DND-41 (cell line): ENCODE measurements around the gene TBXAS1.

Experiments used
- ATAC-seq: fragments of 200-7000 bp; cut with Tn5 transposase; 3 replicates; pipeline ENCODE4 v1.9.1; 2021; ENCODE audit warnings: low read depth; ENCODE audit not compliant: insufficient read depth
- DNase-seq: peaks from one replicate; pipeline ENCODE4 v3.0.0-alpha.2; 2020
- H2AFZ ChIP-seq: 2 replicates; pipeline ENCODE4 v1.6.0; 2012; ENCODE audit warnings: low read depth, low read length
- H3K27ac ChIP-seq: 2 replicates; pipeline ENCODE4 v1.5.1; 2012; ENCODE audit warnings: low read length, inconsistent platforms
- H3K27me3 ChIP-seq: fragments of 200-600 bp; sonication (generic); 2 replicates; pipeline ENCODE4 v1.6.0; 2012; ENCODE audit warnings: low read length, mild to moderate bottlenecking, inconsistent platforms; ENCODE audit not compliant: insufficient read depth, poor library complexity
- H3K36me3 ChIP-seq: 2 replicates; pipeline ENCODE4 v1.5.1; 2012; ENCODE audit warnings: low read length, inconsistent platforms; ENCODE audit not compliant: insufficient read depth
- H3K4me1 ChIP-seq: 2 replicates; pipeline ENCODE4 v1.5.1; 2012; ENCODE audit warnings: mild to moderate bottlenecking, low read length; ENCODE audit not compliant: insufficient read depth
- H3K4me2 ChIP-seq: 2 replicates; pipeline ENCODE4 v1.6.0; 2012; ENCODE audit warnings: mild to moderate bottlenecking, moderate library complexity, low read length, inconsistent platforms; ENCODE audit not compliant: insufficient read depth
- H3K4me3 ChIP-seq, 2 experiments: fragments of 200-600 bp in 1 of 2; shearing (Covaris generic) in 1 of 2; 2 replicates each; pipeline ENCODE4 v1.5.1; 2012 to 2016; ENCODE audit warnings: inconsistent platforms in 2 of 2, low read length in 2 of 2, mild to moderate bottlenecking in 2 of 2, low read depth in 1 of 2, moderate library complexity in 1 of 2
- H3K79me2 ChIP-seq: 2 replicates; pipeline ENCODE4 v1.6.0; 2012; ENCODE audit warnings: low read length, inconsistent platforms; ENCODE audit not compliant: insufficient read depth
- H3K9ac ChIP-seq: 2 replicates; pipeline ENCODE4 v1.6.0; 2012; ENCODE audit warnings: low read depth, mild to moderate bottlenecking, inconsistent platforms, low read length, moderate library complexity
- H3K9me3 ChIP-seq: 2 replicates; pipeline ENCODE4 v1.5.1; 2012; ENCODE audit warnings: low read length, moderate library complexity, mild to moderate bottlenecking, inconsistent platforms; ENCODE audit not compliant: insufficient read depth, severe bottlenecking
- H4K20me1 ChIP-seq: 2 replicates; pipeline ENCODE4 v1.6.0; 2012; ENCODE audit warnings: low read length; ENCODE audit not compliant: insufficient read depth
- CTCF ChIP-seq: IDR thresholded peaks from 2 replicates; pipeline ENCODE4 v1.5.1; 2012; ENCODE audit warnings: borderline replicate concordance, low read length, moderate library complexity, mild to moderate bottlenecking; ENCODE audit not compliant: poor library complexity, severe bottlenecking; ENCODE audit errors: extremely low read depth
- EZH2 ChIP-seq: IDR thresholded peaks from 3 replicates; pipeline ENCODE4 v1.6.1; 2012; ENCODE audit warnings: borderline replicate concordance, low read depth, mild to moderate bottlenecking, moderate library complexity, low read length, inconsistent platforms; ENCODE audit not compliant: severe bottlenecking

The TBXAS1 gene

GRCh38 chr7:139913021-139913844 is 84.2 kb downstream of the TBXAS1 start:
- peaks cover 17% of the 10 kb centered on the region for H3K4me1 ChIP-seq
- H3K9ac ChIP-seq = no peak overlapping the region
- H3K9me3 ChIP-seq = no peaks in the 10 kb centered on the region
- no peaks in the 10 kb centered on the region for H3K79me2 ChIP-seq
- no peaks in the 10 kb centered on the region for H4K20me1 ChIP-seq
- H3K4me3 ChIP-seq = no peak overlapping the region
- H3K27ac ChIP-seq = no peak overlapping the region
- H3K4me2 ChIP-seq = no peak overlapping the region
- TF ChIP-seq CTCF (no peak), EZH2 (no peak)
- no peak for ATAC-seq
- H3K27me3 ChIP-seq = no peaks in the 10 kb centered on the region
- no peaks in the 10 kb centered on the region for H3K36me3 ChIP-seq
- H2AFZ ChIP-seq = no peak overlapping the region
- DNase-seq = peak; percentile 13

DNA sequence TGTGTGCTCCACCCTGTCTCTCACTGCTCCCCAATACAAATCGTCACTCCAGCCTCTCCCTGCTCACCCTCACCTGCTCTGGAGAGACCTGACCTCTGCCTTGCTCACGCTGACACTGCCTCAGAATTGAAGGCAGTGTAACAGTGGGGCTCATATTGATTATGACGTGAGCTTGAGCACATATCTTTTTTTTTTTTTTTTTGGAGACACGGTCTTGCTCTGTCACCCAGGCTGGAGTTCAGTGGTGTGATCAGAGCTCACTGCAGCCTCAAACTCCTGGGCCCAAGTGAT is 84.7 kb downstream of the TBXAS1 start:
- Histone ChIP-seq H3K4me3 (no peak overlapping the region), H3K9ac (no peak overlapping the region), H3K9me3 (no peaks in the 10 kb centered on the region), H3K36me3 (no peaks in the 10 kb centered on the region), H3K4me1 (peaks cover 17% of the 10 kb centered on the region), H4K20me1 (no peaks in the 10 kb centered on the region), H3K27me3 (no peaks in the 10 kb centered on the region), H3K4me2 (no peak overlapping the region), H2AFZ (no peak overlapping the region), H3K27ac (no peak overlapping the region), H3K79me2 (no peaks in the 10 kb centered on the region)
- DNase-seq (no peak), ATAC-seq (no peak)
- no peak for TF ChIP-seq EZH2
- TF ChIP-seq CTCF = no peak

- H3K9me3 ChIP-seq = no peaks in the 10 kb centered on the region
These were observed 85.5 kb downstream of the TBXAS1 start for GRCh38 chr7:139914306-139915267.

More at GRCh38 chr7:139914306-139915267, 85.5 kb downstream of the TBXAS1 start:
- H3K36me3 ChIP-seq = no peaks in the 10 kb centered on the region
- H3K4me2 ChIP-seq = no peak overlapping the region
- H4K20me1 ChIP-seq = no peaks in the 10 kb centered on the region
- no peaks in the 10 kb centered on the region for H3K27me3 ChIP-seq
- H2AFZ ChIP-seq = no peak overlapping the region
- peaks cover 17% of the 10 kb centered on the region for H3K4me1 ChIP-seq
- TF ChIP-seq EZH2 (no peak), CTCF (no peak)
- H3K4me3 ChIP-seq = no peak overlapping the region
- H3K27ac ChIP-seq = no peak overlapping the region
- ATAC-seq (no peak), DNase-seq (no peak)
- H3K9ac ChIP-seq = no peak overlapping the region
- H3K79me2 ChIP-seq = no peaks in the 10 kb centered on the region
